NCI-H146 treated with DMSO at 0.1 percent for 48 hours (cell line): Measurements from ENCODE around the gene SMG1.
"Not testable (repeated sequence)": the region's sequence is repeated elsewhere in the genome, so short reads cannot be mapped to it uniquely, and the experiment has no call there.

ENCODE experiments used
- DNase-seq: peaks from one replicate; lab custom pipeline; 2025; ENCODE audit not compliant: unreplicated experiment; lab: John Stamatoyannopoulos, UW

SMG1 gene

DNA sequence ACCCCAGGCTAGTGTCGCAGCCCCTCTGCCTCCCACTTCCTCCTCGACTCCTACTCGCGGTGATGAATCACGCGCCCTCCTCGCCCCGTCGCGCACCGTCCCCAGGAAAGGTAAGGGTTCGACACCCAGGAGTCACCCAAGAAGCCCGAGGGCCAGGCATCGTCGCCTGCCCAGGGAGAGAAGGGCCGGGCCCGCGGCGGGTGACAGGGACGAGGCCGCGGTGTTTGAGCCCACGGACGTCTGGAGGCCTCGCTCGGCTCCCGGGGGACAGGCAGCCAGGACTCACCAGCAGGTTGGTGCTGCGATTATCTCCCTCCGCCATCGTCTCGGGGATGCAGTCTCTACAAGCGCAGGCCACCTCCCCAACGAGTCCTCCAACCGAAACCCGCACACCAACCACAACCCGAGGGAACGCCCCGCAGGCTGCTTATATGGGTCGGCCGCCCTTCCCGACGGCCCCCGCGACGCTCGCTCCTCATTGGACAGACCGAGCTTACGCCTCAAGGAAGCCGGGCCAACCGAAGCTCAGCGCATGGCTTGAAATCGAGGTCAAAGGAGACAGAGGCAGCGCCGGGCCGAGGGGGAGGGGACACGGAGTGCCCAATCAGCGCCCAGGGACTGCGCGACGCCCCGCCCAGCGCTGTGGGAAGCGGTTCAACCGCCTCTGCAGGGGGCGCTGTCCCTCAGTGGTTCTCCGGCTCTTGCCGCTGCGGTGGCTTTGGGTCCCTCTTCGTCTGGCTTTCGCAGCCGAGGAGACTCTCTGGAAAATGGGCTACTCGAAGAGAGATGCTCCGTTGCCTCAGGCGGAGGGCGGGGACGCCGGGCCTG is 124.8 kb downstream of the SMG1 start, which contains the start of gene ARL6IP1:
Gene ARL6IP1, minus strand, starts transcription at position 405 of the 828 bp plus-strand sequence. Its CDS starts 83 bp downstream, at position 322.
- peak; percentile 99 for DNase-seq

DNA sequence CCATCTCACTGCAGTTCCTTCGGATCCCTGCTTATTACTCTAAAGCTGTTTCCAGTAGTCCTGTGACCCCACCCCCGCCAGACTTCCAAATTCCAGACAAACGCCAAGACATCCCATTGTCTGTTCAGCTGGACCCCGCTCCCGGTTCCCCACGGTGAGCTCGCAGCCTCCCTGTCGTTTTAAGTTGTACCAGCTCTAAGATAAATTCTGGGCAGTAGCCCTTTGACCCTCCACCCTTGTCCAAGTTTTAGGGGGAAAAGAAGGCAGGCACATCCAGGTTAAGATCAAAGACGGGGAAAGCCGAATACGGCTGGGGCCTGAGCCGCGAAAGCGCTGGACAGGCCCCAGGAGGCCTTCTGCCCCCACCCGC is 125.4 kb downstream of the SMG1 start:
- DNase-seq: no peak

GRCh38 chr16:18800293-18800692 is 125.9 kb downstream of the SMG1 start:
- DNase-seq: no peak

DNA sequence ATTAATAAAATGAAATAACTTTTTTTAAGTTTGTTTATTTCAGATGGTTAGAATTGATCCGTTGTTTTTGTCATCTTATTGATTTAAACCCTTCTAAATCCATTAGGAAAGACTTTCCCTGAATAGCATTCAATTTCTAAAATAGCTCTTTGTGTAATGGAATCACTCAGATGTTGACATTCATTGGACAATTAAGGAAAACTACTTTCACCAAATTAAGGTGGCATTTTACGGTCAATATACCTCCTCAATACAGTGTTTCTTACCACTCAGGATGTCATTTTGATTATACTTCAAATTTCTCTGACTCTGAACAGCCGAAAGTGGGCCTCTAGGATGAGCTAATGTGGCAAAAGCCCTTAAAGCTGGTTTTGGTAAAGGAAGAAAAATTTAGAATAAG is 126.7 kb downstream of the SMG1 start:
- DNase-seq: no peak

- no peak for DNase-seq
Measured at GRCh38 chr16:18797746-18798145, 128.5 kb downstream of the SMG1 start.

DNA sequence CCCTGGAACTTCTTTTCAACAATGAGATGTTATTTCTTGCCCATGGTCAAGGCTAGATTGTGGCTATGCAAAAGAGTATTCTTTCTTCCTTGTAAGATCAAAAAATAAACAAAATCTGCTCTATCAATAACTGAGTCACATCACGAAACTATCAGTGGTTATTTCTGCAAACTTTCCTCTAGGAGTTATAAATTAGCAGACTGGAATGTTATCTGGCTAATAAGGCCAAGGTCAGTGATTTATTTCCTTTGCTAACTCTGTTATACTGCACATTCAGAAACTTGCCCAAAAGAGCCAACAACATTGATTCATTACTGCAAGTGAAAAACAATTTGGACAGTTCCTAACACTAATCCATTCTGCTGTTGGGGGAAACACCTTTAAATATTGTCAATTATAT is 129.8 kb downstream of the SMG1 start:
- DNase-seq: no peak

DNA sequence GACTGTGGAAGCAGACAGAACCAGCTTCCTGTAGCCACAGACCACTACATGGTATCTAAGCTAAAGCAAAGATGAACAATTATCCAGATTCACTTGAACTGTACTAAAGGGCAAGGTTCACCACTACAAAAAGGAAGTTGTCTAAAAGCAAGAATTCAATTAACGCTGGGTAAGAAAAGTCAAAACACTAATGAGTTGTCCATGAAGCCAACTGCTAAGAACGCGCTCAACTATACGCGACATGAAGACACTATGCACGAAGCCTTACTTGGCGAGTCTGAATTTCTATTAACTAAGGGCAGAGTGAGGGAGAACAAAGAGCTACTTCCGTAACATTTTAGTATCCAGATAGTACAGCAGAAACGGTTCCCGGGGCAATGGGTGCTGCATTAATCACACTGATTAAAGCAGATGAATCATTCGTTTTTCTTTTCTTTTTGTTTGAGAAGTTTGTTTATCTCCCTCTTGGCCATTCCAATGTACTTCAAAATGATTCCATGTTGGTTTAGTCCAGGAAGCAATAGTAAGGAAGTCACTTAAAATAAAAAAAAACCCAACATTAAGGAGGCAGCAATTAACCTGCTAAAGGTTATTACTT is 133.3 kb downstream of the SMG1 start:
- DNase-seq: no peak

DNA sequence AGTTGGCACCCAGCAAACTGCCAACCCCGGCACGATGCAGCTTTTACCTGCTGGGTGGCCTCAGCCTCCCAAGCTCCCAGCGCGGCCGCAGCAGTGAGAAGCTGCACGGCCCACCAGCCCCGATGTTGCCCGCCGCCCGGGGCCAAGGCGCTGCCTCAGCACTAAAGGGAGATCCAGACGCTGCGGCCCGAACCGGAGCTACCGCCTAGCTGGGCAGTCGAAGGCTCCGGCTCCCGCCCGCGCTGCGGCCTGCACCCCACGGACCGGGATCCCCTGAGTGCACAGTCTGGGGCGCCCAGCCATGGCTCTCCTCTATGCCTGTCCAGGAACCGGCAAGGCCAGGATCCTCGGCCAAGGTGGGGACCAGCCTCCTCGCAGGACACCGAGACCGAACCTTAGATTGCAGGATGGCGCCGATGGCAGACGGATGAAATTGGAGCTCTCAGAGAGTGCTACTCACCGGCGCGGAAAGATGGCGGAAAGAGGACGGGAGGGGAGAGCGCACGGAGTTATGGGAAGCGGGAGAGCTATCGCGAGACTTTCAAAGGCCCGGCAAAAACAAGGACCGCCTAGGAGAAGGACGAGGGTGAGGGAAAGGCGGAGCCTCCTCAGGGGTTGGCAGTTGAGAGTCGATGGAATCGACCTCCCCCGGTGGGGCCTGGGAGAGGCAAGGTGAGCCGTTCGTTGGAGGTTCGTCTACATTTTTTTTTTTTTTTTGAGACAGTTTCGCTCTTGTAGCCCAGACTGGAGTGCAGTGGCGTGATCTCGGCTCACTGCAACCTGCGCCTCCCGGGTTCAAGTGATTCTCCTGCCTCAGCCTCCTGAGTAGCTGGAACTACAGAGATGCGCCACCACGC is 136.1 kb downstream of the SMG1 start, which contains the start of gene RPS15A:
Gene RPS15A, minus strand, starts transcription at position 485 of the 857 bp plus-strand sequence. CDS start 1,221 bp downstream, outside the sequence.
- DNase-seq: peak; percentile 95

GRCh38 chr16:18789515-18789849 is 136.7 kb downstream of the SMG1 start:
- DNase-seq: no peak

DNA sequence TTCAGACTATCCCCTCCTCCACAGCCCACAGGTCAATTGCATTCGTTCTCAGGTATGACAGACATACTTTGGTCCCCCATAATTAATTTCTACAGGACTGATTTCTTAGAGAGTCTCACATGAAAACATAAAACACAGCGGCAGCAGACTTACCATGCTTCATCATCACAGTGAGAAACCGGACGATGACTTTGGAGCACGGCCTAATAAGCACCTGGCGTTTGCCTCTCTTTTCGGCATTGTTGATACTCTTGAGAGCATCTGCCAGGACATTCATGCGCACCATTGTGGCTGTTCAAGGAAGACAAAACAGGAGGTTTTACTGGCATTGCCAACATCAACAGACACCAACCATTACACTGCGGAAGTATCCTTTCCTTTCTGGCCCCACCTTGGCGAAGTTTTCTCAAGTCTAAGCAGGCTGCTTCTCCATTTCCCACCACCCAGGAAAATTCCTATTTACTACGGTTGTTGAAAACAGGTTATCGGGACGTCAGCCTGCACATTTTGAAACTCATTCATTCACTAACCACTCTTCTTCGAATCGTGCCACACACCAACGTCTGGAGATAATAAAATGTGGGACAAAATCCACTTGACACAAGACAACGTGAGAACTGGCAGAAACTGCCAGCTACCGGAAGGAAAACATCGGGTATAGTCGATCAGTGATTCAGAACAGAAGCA is 137.2 kb downstream of the SMG1 start:
- no peak for DNase-seq

GRCh38 chr16:18784917-18785623 is 141.1 kb downstream of the SMG1 start:
- no peak for DNase-seq

DNA sequence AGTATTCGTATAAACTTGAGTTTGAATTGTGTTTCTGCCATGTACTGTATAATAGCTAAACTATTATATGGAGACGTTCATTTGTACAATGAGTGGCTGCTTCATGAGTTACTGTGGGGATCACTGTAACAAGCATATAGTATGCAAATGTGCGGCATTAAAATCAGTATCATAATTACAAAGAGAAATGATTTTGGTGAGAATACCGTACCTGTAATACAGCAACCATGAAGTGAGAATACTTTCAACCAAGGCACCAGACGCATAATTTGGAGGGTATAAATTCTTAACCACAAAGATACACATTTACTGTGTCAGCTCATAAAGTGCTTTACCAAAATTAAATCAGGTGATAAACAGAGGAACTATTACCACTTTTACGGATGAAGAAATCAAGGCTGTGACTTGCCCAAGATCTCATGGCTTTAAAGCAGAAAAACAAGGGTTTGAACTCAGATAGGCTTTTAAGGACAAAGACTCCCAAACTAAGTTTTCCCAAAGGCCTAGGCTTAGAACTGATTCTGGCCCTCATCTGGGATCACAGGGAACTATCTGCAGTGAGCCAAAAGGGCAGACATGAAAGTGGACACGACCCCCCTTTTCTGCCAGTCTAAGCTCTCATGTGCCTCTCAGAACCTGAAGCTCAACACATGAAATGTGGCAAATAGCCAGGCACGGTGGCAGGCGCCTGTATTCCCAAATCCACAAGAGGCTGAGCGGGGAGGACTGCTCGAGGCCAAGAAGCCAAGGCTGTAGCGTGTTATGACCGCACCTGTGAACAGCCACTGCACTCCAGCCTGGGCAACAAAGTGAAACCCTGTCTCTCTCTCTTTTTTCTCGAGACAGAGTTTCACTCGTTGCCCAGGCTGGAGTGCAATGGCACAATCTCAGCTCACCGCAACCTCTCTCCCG is 142.5 kb downstream of the SMG1 start:
- no peak for DNase-seq

DNA sequence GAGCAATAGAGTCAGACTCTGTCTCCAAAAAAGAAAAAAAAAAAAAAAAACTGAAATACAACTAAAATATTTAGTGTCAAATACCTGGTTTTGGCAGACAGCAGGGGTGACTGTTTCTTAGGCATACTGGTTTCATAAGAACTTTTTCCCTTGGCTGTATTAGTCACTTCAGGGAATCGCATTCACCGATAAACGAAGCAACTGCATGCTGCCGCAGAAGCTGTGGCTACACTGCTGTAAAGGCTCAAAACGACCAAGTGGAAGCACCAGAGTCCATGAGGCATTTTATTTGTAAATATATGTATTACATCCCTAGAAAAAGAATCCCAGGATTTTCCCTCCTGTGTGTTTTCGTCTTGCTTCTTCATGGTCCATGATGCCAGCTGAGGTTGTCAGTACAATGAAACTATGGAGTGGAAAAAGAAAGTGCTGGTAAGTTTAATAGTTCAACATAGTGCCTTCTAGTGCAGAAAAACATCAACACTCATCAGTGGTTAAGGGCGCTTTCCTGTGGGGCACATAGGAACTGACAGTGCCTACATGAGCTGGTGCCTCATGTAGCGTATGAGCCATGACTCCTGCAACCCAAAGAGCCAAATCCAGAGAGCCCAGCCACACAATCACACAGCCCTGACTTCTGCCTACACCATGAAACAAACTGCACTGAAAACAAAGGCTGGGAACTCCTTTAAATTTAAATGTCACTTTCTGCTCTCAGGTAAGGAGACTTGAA is 143.3 kb downstream of the SMG1 start:
- no peak for DNase-seq

GRCh38 chr16:18781232-18781631 is 145.0 kb downstream of the SMG1 start:
- DNase-seq: not testable (repeated sequence)

DNA sequence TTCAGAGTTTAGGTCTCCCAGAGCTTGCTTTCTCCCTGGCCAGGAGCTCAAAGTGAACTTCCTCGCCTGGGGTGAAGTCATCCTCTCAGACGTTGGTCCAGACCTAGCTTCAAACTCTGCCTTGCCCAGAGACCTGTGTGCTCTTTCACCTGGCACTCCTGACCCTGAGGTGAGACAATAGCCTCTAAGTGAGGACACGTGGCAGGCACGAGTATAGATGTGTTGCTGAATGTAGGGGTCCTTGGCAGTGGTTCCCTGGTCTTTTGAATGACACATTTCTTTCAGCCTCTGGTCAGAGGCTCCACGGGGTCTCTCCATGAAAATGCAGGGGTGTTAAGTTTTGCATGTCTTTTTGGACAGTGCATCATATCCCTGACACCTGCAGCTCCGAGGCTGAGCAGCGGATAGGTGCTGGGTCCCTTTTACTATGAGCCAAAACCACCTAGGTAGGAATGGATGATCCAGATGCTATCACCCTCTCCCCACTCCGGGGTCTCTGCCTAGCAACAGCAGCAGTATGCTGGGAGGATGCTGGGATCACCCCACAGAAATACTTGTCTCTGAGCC is 145.7 kb downstream of the SMG1 start:
- DNase-seq: not testable (repeated sequence)

DNA sequence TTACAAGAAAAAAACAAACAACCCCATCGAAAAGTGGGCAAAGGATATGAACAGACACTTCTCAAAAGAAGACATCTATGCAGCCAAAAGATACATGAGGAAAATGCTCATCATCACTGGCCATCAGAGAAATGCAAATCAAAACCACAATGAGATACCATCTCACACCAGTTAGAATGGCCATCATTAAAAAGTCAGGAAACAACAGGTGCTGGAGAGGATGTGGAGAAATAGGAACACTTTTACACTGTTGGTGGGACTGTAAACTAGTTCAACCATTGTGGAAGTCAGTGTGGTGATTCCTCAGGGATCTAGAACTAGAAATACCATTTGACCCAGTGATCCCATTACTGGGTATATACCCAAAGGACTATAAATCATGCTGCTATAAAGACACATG is 148.5 kb downstream of the SMG1 start:
- not testable (repeated sequence) for DNase-seq

DNA sequence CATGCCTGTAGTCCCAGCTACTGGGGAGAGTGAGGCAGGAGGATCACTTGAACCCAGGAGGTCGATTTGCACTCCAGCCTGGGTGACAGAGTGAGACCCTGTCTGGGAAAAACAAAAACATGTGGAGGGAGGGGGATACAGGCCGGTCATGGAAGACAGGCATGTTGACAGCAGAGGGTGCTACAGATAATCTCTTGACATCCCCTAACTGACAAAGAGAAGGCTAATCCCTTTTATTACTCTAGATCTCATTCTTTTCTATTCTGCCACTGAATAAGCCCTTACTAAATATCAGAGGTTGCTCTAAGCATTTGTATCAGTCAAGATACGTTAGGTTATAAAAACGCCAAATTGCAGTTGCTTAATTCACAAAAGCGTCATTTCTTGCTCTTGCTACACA is 149.9 kb downstream of the SMG1 start:
- DNase-seq: not testable (repeated sequence)

DNA sequence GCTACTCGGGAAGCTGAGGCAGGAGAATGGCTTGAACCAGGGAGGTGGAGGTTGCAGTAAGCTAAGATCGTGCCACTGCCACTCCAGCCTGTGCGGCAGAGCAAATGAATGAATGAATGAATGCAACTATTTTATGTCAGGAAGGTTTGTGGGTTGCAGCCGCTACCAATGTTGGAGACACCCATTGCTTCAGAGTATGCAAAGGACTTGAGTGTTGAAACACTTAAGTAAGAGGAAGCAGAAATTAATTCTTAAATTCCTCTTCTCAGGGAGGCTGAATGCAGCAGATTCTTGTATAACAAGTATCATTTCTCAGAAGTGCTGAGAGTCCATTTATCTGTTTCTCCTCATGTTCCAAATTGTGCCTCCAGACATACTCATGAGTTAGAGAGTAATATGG is 151.6 kb downstream of the SMG1 start:
- not testable (repeated sequence) for DNase-seq
